ENCODE measurements around the gene AUTS2.

Gene AUTS2

DNA sequence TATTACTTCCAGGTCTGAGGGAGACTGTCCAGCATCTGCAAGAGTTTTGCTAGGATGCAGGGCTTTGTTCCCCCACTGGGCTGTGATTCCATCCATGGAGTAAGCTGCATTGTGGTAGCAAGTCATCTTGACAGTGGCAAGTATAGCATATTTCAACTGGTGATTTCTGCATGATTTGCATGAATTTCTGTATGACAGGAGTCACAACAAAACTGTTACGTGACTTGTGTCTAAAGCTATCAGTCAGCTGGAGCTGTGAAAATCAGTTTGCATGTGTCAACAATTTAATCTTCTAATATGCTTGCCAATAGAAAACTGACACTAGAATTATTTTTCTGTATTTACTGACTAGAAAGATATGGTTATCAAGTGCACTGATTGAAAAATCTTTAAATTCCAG is 344.3 kb downstream of the AUTS2 start:
- H3K27me3 Mint-ChIP-seq (ENCODE audit: low read depth) = no peaks in the 10 kb centered on the region
- DNase-seq (ENCODE audit: low spot score) = no peak
- H3K4me1 Mint-ChIP-seq (ENCODE audit: low read depth) = no peaks in the 10 kb centered on the region
- H3K4me3 Mint-ChIP-seq = no peak overlapping the region
- H3K36me3 Mint-ChIP-seq (ENCODE audit: low read depth) = no peaks in the 10 kb centered on the region
- H3K27ac Mint-ChIP-seq = no peak overlapping the region
- H3K9me3 Mint-ChIP-seq = no peaks in the 10 kb centered on the region

DNA sequence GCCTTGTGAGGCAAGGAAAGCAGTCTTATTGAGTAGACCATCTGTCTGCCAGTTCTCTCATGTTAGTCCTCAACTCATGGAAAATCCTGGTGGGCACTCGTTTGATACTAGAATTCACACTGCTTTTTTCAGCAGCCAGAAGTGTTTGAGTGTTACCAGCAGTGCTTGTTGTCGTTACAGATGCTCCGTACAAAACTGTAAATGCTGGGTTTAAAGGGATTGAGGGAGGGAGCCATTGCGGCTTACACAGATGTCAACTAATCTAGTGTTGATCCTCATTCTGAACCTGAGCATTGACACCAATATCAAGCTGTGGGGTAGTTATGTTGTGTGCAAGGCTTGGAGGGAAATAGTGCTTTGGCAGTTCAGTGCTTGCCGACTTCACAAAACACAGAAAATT is 348.6 kb downstream of the AUTS2 start:
- Mint-ChIP-seq H3K36me3 (ENCODE audit: low read depth) (no peaks in the 10 kb centered on the region), H3K27me3 (ENCODE audit: low read depth) (no peaks in the 10 kb centered on the region), H3K27ac (no peak overlapping the region), H3K4me3 (no peak overlapping the region), H3K4me1 (ENCODE audit: low read depth) (no peaks in the 10 kb centered on the region), H3K9me3 (no peaks in the 10 kb centered on the region)
- DNase-seq (ENCODE audit: low spot score) = no peak

DNA sequence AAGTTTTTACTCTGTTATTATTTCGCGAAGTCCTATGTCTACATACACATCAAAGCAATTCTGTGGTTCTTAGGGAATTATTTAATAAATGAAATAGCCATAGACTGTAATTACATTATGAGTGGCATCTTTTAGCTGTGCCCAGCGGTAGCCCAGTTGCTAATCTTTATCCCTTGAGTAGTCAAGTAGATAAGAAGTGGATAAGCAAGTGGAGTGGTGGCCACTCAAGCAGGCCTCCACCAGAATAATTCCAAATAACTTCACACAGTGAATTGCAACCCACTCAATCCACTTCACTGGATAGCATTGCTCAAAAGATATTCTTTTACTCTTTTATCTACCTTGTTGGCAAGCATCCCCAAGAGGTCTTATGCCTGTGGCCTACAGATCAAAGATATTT is 349.7 kb downstream of the AUTS2 start:
- no peaks in the 10 kb centered on the region for H3K9me3 Mint-ChIP-seq
- H3K27me3 Mint-ChIP-seq (ENCODE audit: low read depth) = no peaks in the 10 kb centered on the region
- no peaks in the 10 kb centered on the region for H3K36me3 Mint-ChIP-seq (ENCODE audit: low read depth)
- H3K4me3 Mint-ChIP-seq = no peak overlapping the region
- H3K4me1 Mint-ChIP-seq (ENCODE audit: low read depth) = no peaks in the 10 kb centered on the region
- DNase-seq (ENCODE audit: low spot score) = no peak
- no peak overlapping the region for H3K27ac Mint-ChIP-seq

DNA sequence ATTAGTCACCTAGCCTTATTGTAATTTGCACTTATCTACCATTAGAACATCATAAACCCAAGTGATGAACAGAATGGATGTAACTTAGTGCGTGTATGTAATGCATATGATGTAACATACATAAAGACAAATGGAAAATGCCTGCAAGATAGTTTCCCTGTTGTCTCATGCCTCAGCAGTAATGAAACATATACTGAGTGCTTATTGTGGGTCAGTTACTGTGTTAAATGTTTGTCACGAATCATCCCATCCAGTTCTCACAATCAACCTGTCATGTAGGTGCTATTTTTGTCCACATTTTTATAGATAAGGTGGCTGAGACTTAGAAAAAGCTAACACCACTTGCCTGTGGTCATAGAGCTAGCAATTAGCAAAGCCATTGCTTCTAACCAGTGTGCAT is 350.8 kb downstream of the AUTS2 start:
- no peak overlapping the region for H3K27ac Mint-ChIP-seq
- H3K4me3 Mint-ChIP-seq = no peak overlapping the region
- no peaks in the 10 kb centered on the region for H3K9me3 Mint-ChIP-seq
- no peaks in the 10 kb centered on the region for H3K4me1 Mint-ChIP-seq (ENCODE audit: low read depth)
- no peak for DNase-seq (ENCODE audit: low spot score)
- no peaks in the 10 kb centered on the region for H3K36me3 Mint-ChIP-seq (ENCODE audit: low read depth)
- no peaks in the 10 kb centered on the region for H3K27me3 Mint-ChIP-seq (ENCODE audit: low read depth)

DNA sequence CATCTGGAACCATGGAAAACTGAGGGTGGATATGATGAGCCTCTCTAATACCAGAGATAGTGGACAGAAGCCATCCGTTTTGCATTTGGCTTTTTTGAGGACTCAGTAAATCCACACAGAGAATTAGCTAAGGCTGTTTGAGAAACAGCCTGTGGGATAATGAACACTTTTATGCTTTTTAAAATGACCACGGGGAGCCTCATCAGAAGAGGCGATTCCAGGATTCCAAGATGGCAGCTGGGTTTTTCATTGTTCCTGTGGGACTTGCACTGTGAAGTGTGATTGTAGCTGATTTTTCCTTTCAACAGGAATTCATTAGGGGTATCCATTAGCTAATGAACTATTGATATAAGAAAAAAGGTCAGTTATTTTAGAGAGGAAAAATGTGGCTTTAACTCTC is 353.2 kb downstream of the AUTS2 start:
- Mint-ChIP-seq H3K36me3 (ENCODE audit: low read depth) (no peaks in the 10 kb centered on the region), H3K4me3 (no peak overlapping the region), H3K27me3 (ENCODE audit: low read depth) (no peaks in the 10 kb centered on the region), H3K9me3 (no peaks in the 10 kb centered on the region), H3K4me1 (ENCODE audit: low read depth) (no peaks in the 10 kb centered on the region), H3K27ac (no peak overlapping the region)
- DNase-seq (ENCODE audit: low spot score) = no peak

DNA sequence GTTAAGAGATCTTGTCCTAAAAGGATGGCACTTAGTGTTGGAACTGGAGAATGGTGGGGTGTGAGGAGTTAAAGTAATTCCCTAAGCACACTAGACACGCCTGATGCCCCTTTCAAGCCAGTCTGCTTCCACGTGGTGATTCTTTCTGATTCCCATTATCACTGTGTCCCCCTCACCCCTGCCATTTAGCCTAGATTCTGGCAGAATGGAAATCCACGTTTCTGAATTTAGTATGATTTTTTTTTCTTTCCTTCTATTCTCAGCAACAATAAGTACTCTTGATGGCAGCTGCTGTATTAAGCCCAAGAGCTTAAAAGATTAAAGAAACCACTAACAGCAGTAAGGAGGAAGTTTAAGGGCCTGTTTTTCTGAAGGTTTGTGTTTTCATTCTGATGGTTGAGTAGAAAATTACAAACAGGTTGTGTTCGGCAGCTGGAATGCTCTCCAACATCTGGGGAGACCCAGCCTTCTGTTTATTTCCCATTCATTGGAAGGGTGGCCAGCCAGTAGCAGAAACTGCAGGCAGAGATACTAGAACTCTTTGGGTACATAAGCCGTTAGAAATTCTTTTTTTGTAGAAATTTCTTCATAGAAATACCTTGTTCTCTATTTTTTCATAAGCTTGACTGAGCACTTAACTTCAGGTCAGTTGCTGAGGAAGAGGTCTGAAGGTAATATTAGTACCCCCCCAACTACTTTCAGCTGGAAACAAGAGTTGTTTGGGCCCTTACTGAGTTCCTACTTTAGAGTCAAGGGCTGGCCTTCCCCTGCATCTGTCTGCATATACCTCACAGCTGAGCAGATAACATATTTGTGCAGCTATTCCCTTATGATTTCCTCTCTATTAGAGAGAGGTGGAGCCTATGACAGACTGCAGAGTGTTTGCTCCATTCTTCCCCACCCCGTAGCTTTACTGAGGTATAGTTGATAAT is 355.1 kb downstream of the AUTS2 start:
- H3K9me3 Mint-ChIP-seq = no peaks in the 10 kb centered on the region
- no peaks in the 10 kb centered on the region for H3K27me3 Mint-ChIP-seq (ENCODE audit: low read depth)
- H3K27ac Mint-ChIP-seq = no peak overlapping the region
- no peak for DNase-seq (ENCODE audit: low spot score)
- no peaks in the 10 kb centered on the region for H3K36me3 Mint-ChIP-seq (ENCODE audit: low read depth)
- no peaks in the 10 kb centered on the region for H3K4me1 Mint-ChIP-seq (ENCODE audit: low read depth)
- no peak overlapping the region for H3K4me3 Mint-ChIP-seq

DNA sequence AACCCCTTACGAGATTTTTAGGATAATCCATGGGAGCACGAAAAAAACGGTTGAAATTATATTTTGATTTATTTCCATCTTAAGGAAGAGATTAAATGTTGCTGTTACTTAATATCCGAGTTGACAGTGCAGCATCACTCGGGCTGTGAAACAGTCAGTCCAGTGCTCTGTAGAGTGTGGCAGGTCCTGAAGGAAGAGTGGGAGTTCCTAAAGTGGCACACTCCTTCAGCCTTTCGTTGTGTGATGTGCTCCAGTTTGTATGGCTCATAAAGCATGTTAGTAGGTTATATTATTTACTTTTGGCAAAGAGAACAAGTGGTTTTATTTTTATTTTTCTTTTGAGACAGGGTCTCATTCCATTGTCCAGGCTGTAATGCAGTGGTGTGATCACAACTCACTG is 358.3 kb downstream of the AUTS2 start:
- DNase-seq (ENCODE audit: low spot score) = no peak
- Mint-ChIP-seq H3K9me3 (no peaks in the 10 kb centered on the region), H3K4me3 (no peak overlapping the region), H3K27me3 (ENCODE audit: low read depth) (no peaks in the 10 kb centered on the region), H3K27ac (no peak overlapping the region), H3K4me1 (ENCODE audit: low read depth) (no peaks in the 10 kb centered on the region), H3K36me3 (ENCODE audit: low read depth) (no peaks in the 10 kb centered on the region)

DNA sequence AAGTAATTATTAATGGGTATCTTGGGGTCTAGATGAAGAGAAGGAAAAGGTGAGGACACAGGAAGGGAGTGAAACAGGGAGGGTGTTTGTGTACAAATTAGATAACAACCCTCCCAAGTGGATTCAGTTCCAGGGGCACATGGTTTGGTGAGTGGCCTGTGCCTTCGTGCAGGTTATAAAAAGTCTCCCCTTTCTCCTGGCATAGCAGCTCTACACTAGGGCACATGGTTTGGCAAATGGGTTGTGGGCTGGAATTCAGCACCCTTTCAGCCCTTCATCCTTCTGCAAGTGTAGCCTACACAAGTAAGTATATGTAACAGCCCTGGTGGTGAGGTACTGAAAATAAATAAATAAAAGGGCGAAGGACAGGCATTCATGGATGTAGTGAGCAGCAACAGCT is 359.4 kb downstream of the AUTS2 start:
- no peak for DNase-seq (ENCODE audit: low spot score)
- Mint-ChIP-seq H3K4me1 (ENCODE audit: low read depth) (no peaks in the 10 kb centered on the region), H3K4me3 (no peak overlapping the region), H3K27me3 (ENCODE audit: low read depth) (no peaks in the 10 kb centered on the region), H3K9me3 (no peaks in the 10 kb centered on the region), H3K36me3 (ENCODE audit: low read depth) (no peaks in the 10 kb centered on the region), H3K27ac (no peak overlapping the region)

DNA sequence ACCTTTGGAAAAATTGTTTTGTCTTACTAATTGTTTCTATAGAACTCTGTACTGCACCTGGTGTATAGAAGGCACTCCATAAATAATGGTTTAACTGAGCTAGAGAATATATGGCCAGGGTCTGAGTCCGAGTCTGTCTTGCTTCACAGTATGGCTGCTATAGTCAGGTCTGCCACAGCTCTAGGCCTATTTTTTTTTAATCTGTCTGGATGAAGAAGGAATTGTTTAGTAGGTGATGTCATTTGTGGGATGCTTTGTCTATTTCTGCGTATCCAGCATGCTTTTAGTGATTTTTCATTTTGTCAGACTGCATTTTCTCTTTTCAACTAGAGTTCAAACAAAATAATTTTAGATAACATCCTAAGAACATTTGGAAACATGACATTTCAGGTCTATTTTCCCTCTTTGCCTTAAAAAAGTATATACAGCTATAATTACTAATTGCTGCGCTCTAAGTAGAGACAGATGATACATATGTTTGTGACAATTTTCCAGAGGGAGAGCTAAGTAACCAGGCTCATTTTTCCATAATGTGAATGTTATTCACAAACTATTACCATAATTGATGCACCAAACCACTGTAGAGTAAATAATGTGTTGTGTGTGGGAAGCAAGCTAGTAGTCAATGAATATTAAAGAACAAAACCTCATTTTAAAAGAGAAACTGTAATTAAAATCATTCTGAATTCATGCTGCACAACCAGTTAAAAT is 361.7 kb downstream of the AUTS2 start:
- no peak for DNase-seq (ENCODE audit: low spot score)
- Mint-ChIP-seq H3K27ac (no peak overlapping the region), H3K36me3 (ENCODE audit: low read depth) (no peaks in the 10 kb centered on the region), H3K27me3 (ENCODE audit: low read depth) (no peaks in the 10 kb centered on the region), H3K9me3 (no peaks in the 10 kb centered on the region), H3K4me1 (ENCODE audit: low read depth) (no peaks in the 10 kb centered on the region), H3K4me3 (no peak overlapping the region)

DNA sequence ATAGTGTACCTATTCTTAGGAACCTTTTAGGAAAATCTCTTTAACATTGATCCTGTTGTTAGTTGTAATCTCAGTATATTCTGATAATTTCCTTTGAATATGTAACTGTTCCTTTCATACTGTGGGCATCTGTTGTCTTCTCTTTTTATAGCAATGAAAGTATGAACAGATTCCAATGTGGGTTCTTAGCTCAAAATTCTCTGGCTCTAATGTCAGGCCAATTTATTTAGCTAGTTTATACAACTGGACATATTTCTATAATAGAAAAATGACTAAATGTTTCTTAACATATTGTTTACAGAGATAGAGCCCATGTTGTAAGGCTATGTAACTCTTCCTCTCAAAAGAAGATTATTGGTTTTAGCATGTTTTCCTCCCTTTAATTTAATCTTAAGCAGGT is 363.2 kb downstream of the AUTS2 start:
- H3K27me3 Mint-ChIP-seq (ENCODE audit: low read depth) = no peaks in the 10 kb centered on the region
- no peak overlapping the region for H3K27ac Mint-ChIP-seq
- no peak overlapping the region for H3K4me3 Mint-ChIP-seq
- no peak for DNase-seq (ENCODE audit: low spot score)
- H3K36me3 Mint-ChIP-seq (ENCODE audit: low read depth) = no peaks in the 10 kb centered on the region
- no peaks in the 10 kb centered on the region for H3K9me3 Mint-ChIP-seq
- no peaks in the 10 kb centered on the region for H3K4me1 Mint-ChIP-seq (ENCODE audit: low read depth)

DNA sequence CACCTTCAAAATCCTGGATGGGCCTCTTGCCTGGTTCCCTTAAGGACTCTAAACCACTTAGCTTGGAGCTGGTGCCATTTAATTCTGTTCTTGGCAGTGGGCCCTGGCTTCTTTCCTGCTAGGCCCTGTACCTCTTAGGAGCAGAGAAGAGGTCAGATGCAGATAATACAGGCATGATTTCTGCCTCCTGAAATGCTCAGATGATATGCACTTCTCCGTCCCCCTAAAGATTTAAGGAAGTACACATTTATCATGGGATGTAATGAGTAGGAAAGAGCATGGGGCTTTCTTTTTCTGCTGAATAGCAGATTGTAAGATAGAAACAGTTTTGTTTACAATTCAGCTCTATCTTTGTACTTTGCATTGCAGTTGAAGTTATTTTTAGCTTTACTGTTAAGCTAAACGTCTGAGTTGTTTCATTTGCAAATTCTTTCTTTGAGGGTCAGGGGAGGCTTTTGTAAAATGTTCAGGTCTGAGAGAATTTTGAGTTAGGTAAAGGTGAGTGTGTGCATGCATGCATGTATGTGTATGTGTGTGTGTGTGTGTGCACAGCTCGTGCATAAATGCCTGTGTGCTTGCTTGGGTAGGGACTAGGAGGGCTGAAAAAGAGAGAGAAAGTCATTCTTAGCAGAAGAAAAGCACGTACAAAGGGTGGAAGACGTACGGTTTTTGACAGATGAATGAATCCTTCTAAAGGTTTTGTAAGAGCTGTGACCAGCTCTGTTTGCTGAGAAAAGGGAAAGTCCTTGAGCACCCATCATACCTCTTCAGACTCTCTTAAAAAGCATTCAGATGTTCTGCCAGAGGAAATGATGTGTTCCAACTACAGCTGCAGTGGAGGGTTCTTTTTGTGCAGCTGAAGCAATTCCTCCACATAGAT is 364.2 kb downstream of the AUTS2 start:
- no peaks in the 10 kb centered on the region for H3K36me3 Mint-ChIP-seq (ENCODE audit: low read depth)
- no peaks in the 10 kb centered on the region for H3K9me3 Mint-ChIP-seq
- H3K27ac Mint-ChIP-seq = no peak overlapping the region
- H3K4me3 Mint-ChIP-seq = no peak overlapping the region
- H3K27me3 Mint-ChIP-seq (ENCODE audit: low read depth) = no peaks in the 10 kb centered on the region
- DNase-seq (ENCODE audit: low spot score) = no peak
- H3K4me1 Mint-ChIP-seq (ENCODE audit: low read depth) = no peaks in the 10 kb centered on the region

DNA sequence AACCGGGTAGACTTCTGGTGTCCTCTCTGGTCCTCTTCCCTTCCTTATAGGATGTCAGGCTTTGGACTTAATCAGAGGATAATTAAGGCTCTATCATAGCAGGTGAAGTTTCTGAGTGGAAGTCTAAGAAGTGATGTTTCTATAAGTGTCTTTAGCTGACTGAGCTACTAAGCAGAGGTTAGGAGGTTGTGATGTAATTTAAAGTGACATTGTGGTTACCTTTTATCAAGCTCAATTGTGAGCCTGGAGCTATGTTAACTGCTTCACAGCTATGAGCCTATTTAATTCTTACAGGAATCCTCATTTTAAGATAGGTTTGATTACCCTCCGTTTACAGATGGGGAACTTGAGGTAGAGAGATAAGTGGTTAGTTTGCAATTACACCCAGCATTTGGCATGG is 365.1 kb downstream of the AUTS2 start:
- Mint-ChIP-seq H3K36me3 (ENCODE audit: low read depth) (no peaks in the 10 kb centered on the region), H3K4me3 (no peak overlapping the region), H3K27ac (no peak overlapping the region), H3K9me3 (no peaks in the 10 kb centered on the region), H3K27me3 (ENCODE audit: low read depth) (peaks cover 1% of the 10 kb centered on the region), H3K4me1 (ENCODE audit: low read depth) (no peaks in the 10 kb centered on the region)
- DNase-seq (ENCODE audit: low spot score) = no peak

DNA sequence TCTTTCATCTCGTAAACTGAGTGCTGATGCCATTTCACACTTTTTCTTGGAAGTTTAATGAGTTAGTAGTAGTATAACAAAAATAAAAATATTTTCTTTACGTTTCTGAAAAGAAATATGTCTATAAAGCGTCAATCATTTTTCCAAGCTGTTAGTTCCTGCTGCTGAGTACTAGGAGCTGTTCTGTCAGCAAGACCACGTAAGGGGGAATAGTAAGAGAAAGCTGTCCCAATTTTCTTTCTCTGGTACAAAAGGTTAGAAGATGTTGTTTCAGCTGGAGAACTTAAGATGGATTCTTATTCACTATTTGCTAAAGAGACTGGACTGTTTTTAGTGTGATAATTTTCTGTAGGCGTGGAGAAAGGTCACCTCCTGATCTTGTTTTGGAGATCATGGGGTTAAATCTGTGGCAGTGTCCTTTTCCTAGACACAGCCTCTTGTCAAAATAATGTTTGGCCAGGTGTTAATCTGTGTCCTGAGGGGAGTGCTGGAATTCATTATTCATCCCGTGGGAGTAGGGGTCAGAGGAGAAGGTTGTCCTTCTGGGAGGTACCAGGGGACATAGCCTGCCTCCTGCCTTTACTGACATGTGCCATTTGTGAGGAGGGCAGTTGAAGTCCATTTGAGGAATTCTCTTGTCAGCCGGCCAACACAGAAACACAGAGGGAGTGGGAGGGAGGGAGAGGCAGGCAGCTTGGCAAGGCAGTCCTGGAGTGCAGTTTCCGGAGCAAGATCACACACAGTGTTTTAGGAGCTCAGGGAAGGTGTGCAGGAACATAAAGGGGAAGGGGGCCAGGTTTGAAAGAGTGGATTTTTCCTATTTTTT is 368.7 kb downstream of the AUTS2 start:
- Mint-ChIP-seq H3K27me3 (ENCODE audit: low read depth) (peaks cover 3% of the 10 kb centered on the region), H3K36me3 (ENCODE audit: low read depth) (no peaks in the 10 kb centered on the region), H3K4me3 (no peak overlapping the region), H3K4me1 (ENCODE audit: low read depth) (no peaks in the 10 kb centered on the region), H3K9me3 (no peaks in the 10 kb centered on the region), H3K27ac (no peak overlapping the region)
- no peak for DNase-seq (ENCODE audit: low spot score)

Data from T-helper 2 cell treated with Interferon-gamma antibody and Interleukin-4, amounts not matched to agents 5 μg/mL and 100 μg/mL, for 36 hours (primary cell).